Suppressor macrophage treated with lipopolysaccharide for 4 hours (primary cell): ENCODE measurements around the gene SYT2.
"Not testable (repeated sequence)": the region's sequence is repeated elsewhere in the genome, so short reads cannot be mapped to it uniquely, and the experiment has no call there.

Experiments used
- DNase-seq: peaks from one replicate; pipeline ENCODE4 v3.0.0-alpha.2; 2020

SYT2 gene

GRCh38 chr1:202589190-202589930 is 120.9 kb downstream of the SYT2 start:
- no peak for DNase-seq

DNA sequence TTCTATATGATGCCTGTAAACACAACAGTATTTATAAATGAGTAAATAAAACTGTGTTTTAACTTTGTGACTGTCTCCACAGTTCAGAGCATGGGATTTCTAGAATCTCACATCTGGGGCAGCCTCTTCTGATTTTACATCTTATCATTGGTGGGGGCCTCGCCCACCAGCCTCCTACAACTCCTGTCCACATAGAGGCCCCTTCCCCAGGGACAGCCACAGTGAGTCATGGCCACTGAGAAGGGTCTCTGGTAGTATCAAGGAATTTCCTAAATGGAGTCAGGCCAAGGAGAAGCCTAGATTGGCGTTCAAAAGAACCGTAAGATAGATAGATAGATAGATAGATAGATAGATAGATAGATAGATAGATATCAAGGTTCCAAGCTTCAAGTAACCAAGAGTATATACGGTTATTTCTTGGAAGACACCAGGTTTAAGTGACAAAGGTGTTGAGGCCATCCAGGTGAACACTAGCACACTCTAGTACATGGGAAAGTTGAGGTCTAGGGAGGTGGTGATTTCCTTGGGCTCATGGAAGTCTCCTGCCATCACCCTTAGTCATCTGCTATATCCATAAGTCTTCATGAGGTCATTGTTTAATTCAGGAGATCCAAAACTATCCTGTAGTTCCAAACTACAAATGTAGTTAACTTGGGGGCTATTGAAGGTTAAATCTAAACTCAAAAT is 121.6 kb downstream of the SYT2 start:
- DNase-seq: no peak

DNA sequence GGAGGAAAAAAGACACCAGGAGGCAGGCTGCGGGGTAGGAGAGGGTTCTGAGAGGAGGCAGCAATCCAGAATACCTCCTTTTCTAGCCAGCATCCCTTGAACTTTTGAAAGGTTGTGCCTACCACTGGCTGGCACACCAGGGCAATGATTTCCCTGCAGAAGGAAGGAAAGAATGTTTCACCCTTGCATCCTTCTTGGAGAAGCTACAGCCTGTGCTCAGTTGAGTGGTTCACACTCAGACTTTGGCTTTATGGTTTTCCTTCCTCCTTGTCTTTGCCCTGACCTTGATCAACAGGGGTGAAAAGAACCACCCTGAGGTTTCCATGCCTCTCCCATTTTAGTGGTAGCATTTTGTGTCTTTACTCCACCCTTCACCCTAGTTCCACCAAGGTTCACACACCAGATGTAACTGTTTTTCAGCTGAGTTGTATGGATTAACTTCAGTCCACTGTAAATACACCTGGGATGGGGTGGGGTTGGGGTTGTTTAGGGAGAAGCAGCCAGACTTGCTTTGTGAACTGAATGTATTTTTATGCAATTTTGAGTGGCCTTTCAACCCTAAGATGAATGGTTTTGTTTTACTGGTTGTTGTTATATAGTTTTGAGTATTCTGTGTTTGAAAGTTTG is 122.3 kb downstream of the SYT2 start:
- no peak for DNase-seq

- DNase-seq: no peak
Measured at GRCh38 chr1:202586871-202587270, 123.4 kb downstream of the SYT2 start.

DNA sequence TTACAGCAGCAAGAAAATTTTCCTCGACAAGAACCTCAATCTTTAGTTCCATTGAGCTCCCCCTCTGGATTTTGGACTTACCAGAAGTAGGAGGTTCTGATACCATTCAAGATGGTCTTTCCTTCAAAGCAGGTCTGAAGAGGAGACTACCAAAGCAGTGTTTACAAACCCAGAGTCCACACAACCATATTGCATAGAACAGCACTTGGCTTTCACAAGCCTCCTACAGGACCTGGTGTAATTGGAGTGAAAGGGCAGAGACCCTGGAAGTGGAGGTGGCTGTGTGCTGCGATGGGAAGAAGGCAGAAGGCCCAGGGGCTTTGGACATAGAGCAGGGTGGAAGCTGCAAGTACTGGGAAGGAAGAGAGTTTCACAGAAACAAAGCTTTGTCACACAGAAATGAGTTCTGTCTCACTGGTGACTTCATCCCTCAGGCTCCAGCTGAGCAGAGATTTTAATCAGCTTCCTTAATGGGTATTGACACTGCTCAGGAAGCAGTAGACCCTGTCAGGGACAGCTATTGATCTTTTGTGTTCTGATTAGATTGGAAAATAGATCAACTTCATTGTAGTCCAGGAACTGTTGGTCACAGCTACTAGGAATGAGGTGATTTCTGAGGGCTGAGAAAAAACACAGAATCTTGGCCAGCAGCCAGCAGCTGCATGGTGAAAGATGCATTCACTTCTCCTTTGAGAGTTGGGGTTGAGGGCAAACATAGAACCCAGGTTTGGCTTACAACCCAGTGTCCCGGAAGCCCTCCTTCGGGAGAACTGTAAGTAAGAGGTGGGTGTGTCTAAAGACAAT is 124.0 kb downstream of the SYT2 start:
- peak; percentile 50 for DNase-seq

DNA sequence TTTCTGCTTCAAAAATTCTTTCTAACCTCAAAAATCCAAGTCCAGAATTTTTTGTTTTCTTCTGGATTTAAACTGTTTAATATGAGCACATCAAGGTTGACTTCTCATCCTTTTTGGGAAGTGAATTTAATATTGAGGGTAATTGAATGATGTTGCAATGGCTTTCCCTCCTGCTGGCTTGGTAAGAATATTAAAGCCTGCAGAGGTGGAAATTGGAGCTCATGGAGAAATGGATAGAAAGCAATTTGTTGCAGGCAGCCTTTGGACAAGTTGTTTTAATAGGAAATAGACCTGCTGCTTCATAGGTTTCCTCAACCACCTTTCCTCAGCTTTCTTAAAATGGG is 124.7 kb downstream of the SYT2 start:
- DNase-seq: no peak

GRCh38 chr1:202584707-202585589 is 125.3 kb downstream of the SYT2 start:
- no peak for DNase-seq

GRCh38 chr1:202582350-202582749 is 127.9 kb downstream of the SYT2 start:
- DNase-seq: not testable (repeated sequence)

DNA sequence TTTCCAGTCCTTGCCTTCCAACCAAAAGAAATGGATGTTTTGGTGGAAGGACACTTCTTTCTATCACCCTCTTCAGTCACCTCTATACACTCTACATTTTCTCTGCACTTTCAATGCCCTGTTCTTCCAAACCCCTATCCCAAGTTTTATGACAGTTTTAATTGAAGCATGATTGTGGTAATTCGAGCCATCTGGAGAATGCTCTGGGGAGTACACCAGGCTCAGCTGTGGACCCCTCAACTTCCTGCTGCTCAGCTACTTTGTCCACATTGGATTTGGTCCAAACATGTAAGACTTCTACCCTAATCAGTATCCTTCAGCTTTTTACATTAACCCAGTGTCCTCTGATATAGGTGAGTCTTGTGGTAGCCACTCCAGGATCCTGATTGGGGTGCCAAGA is 129.6 kb downstream of the SYT2 start:
- no peak for DNase-seq

DNA sequence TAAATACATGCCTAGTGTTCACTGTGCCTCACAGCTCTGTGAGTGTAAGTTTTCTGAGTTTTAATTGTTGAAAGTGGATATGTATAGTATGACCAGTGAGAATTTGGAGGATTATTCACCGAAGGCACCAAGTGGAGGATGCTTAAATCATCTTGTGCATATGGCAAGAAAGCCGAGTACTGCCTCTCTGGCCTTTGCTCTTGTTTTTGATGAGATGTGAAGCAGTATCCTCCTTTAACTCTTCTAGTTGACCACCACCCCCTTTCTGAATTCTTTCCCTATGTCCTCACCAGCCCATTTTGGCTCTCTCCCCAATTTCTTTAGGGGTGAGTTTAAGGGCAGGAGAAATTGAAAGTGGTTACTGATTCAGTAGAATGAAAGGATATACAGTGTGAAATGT is 130.4 kb downstream of the SYT2 start:
- DNase-seq: no peak

GRCh38 chr1:202578565-202578964 is 131.7 kb downstream of the SYT2 start:
- no peak for DNase-seq

DNA sequence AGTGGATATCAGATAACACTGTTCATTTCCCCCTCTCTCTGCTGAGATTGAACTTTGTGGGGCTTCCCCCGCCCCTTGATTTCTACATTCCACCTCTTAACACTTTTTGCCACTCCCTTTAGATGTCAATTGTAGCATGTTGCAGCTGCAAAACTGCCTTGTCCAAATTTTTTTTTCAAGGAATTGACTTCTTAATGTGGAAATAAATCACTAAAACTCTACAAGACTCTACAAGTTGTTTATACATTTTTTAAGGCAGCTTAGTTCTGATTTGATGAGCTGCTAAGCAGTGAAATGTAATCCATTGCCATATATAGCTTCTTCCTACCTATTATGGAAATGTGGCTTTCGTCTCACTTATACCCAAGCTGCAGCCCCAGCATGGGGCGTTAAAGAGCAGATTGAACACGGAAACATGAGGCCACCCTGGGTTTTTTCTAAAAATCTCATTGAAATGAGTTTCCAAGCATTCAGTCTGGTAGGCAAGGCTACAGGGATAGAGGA is 132.2 kb downstream of the SYT2 start:
- no peak for DNase-seq

- no peak for DNase-seq
Measured at GRCh38 chr1:202577381-202577780, 132.9 kb downstream of the SYT2 start.

GRCh38 chr1:202576816-202577215 is 133.4 kb downstream of the SYT2 start:
- DNase-seq: no peak

- DNase-seq: no peak
Measured at GRCh38 chr1:202575918-202576653, 134.2 kb downstream of the SYT2 start.

DNA sequence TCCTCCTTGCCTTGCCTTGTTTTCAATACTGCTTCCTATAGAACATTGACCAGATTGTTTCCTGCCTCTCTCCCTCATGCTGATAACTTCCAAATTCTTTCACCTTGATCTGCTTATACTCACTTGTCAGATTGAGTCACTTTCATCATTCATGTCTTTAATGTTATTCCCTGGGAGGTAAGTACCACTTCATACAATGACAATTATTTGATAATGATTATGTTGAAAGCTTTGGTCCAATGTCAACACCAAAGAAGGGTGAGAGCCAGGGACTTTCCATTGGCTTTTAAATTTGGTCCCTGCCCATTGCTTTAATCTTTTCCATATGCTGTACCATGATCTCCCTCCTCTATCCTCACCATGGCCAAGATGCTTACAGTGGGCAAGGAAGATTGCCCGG is 137.4 kb downstream of the SYT2 start:
- no peak for DNase-seq

DNA sequence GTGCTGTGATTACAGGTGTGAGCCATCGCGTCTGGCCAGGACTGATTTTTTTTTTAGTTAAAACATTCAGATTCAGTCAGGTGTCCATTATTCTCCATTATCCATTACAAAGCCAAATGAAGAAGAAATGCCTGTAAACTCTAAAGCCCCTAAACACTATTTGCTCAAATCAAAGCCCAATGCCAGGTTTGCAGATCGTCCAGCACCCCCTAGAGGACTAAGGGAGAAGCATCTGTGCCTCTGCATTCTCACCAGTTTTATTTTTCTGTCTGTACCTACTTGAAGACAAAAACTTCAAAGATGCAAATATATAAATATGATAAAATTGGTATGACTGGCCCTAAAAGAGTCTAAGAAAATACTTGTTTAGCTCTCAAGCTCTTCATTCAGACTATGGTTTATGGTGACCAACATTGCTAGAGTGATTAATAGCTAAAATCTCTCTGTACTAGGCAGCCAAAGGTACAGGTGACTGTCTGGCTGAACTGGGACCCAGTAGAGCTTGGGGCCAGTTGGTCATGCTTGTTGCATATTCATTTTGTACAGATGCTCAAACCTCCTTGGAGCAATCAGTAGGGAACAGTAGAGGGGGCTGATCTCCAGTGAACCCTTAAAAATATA is 138.4 kb downstream of the SYT2 start:
- peak; percentile 69 for DNase-seq

DNA sequence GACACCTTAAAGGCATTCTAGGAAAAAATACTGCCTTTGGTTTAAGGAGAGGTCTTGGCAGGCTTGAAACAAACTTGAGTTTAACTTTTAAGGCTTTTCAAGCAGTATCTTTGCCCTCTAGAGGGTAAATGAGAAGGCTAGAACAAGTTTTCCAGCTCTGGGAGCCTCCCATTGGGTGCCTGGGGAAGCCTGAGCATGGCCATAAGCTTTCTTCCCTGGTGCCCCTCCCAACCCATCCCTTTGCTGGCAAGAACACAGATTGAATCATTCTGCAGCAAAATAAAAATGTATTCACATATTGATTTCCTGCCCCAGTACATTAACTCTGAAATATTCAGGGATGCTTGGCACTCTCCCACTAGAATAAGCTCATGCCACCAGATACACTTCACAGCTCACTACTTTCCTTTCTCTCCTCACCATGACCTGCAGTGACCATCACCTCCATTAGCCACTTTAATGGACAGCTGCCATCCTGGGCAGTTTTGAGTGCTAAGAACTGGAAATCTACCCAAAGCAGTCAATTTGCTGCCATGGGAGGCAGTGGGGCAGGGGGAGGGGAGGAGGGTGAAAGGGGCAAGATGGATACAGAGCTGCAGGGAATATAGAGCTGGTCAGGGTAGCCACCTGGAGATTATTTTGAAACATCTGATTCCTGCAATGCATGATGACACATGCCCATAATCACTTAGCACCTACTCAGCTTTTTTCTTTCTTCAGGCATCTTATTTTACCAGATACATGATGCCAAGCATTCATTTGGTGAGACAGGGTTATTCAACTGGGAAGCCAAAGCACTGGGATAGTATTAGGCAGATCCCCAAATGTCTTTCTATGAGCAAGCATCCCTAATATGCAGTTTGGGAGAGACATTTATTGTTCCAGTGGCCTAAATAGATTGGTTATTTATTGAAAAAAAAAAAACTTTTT is 140.6 kb downstream of the SYT2 start:
- DNase-seq: no peak

- no peak for DNase-seq
Measured at GRCh38 chr1:202568826-202569225, 141.4 kb downstream of the SYT2 start.

GRCh38 chr1:202568410-202568809 is 141.8 kb downstream of the SYT2 start:
- DNase-seq: no peak
